Amygdala (tissue), 56 donors: ENCODE measurements around the gene PHACTR1.
"Not testable (repeated sequence)": the region's sequence is repeated elsewhere in the genome, so short reads cannot be mapped to it uniquely, and the experiment has no call there.

ENCODE experiments used
- DNase-seq, 56 donors: peaks; one replicate each; lab custom pipeline; 2025; lab: John Stamatoyannopoulos, UW

The PHACTR1 gene

DNA sequence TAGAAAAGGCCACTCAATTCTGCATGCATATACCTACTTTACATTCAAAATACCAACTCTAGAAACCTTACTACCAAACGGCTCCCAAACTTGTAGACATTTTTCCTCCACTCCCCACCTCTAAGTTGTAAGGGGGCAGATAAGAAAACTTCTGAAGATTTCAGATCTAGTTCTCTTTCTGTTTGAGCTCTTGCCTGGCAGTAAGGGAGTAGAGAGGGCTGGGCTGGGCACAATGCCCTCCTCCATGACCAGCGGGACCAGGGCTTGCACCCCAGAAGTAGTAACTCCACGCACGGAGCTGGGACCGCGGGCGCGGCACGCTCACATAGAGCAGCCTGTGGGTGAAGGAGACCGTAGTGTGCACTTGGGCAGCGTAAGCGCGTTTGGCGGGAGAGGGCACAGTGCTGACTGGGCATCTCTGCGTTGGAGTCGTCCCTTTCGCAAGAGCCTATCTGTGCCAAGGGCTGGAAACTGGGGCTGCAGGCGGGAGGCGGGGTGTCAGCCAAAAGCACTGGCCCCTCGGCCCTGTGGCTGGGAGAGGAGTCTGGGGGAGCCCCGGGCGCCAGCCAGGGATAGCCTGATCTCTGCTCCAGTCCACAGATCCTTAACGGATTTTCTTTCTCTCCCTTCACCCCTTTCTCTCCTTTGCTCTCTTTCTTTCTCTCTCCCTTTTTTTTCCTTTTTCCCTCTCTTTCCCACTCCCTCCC, 32.4 kb downstream of the PHACTR1 start:
- no peak for DNase-seq

DNA sequence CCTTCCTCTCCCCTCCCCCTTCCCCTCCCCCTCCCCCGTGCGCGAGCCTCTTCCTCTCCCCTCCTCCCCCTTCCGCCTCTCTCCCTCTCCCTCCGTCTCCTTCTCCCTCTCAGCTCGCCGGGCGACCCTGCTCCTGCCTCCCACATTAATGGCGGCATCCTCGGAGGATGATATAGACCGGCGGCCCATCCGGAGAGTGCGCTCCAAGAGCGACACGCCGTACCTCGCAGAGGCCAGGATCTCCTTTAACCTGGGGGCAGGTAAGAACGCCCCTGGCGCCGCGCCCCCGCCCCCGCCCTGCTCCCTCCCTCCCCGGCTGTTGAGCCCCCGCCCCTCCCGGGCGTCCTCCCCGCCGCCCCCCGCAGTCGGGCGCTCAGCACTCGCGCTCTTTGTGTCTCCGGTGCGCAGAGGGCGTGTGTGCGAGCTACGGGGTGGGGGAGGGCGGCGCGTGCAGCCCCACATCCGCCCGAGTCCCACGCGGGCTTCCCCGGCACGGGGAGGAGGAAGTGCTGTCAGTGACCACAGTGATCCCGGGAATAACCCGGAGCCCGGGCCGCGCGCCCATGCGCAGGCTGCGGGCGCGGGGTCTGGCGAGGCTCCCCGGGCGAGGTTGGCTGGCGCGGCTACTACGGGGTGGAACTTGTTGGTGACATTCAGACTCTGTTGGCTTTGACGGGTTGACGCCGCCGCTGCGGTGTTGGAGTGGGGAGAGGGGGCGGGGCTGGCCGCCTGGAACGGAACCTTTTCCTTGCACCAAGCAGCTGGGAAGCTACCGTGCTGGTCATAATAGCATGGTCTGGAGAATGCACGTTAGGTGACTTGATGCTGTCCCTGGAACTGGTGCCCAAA, 33.2 kb downstream of the PHACTR1 start:
- DNase-seq = peak in 1 of 56 donors; percentile 24

DNA sequence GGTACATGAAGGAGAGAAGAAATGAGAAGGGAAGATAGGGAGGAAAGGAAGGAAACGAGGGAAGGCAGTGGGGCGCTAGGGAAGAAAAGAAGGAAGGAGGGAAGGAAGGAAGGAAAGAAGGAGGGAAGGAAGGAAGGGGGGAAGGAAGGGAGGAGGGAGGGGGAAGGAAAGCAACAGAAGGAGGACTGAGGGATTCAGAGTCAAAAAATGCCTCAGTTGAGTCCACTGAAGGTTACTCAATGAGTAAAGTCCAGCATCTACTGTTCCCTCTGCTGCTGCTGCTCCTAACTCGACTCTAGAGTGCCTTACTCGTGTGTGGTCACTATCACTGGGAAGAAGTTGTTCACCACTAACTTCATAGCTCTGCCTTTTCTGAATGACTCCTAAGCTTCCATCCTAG, 33.8 kb downstream of the PHACTR1 start:
- no peak for DNase-seq

DNA sequence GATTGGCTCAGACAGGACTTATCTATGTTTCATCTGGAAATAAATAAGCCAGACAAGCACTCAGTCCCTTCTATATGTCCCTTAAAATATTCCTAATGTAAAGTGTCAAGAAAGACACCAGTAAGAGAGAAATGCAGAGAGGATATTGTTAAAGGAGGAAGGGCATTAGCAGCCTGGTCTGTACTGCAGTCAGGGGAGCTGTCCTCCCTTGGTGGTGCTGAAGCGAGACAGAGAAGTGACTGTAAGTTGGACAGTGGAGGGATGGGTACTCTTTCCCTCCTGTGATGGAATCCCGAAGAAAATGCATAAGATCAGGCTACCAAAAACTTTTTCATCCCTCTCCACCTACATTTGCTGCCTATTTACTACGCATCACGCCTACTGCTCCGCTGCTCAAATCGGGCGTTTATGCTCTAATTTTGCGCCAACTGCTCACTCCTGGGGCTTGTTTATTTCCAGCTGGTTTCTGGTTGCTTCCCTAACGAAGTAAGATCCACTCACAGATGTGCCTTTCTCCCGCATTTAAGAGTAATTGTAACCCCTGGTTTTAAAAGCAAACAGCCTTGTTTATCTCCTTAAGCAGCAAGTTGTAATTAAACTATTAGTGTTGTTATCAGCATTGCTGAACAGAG, 35.2 kb downstream of the PHACTR1 start:
- peak in 5 of 56 donors; percentile 4 to 43 (median 6) for DNase-seq

DNA sequence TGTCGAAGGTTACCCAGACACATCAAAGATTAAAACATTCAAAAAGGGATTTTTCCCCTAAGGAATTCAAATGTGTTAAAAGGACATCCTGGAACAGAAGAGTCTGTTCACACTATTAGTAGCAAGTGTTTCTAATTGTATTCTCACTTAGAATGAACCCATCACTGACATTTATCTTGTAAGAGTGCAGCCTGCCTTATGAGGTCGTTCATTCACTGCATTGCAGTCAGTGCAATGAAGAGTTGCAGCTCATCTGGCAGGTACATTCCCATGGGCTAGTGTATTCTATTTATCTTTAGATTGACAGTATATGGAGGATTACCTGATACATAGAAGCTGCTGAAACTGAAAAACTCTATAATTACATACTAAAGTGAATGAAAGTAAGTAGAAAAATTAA, 36.5 kb downstream of the PHACTR1 start:
- DNase-seq = no peak

DNA sequence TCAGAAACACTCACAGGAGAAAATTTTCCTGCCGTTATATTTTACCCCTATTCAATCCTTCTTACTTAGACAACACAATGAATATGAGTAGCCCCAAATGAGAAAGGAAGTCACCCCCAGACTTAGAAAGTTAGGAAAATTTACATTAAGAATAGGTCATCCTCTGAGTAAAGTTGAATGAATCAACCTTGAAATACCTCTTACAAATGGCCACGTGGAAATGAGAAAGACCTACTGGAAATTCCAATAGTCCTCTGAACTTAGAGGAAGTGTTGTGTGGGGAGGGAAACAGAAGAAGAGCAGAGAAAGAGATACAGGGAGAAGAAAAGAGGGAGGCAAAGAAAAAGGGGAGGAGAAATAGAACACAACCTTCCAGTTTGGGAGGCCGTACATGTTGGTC, 43.7 kb downstream of the PHACTR1 start:
- DNase-seq = no peak

DNA sequence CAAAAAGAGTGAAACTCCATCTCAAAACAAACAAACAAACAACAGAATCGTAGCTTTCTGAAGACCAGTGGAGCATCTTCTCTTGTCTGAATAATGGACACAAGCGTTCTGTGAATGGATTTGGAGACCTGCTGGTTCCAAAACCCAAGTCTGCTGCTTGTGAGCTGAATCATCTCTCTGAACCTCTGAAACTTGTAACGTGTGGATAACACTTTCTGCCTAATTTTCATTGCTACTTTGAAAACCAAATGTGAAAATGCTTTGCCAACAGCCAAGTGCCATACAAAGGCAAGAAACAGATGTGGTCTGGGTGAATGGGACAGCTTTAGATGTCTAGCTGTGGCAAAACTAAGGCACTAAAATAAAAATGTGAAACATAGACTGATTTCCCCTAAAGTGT, 44.3 kb downstream of the PHACTR1 start:
- DNase-seq = no peak

DNA sequence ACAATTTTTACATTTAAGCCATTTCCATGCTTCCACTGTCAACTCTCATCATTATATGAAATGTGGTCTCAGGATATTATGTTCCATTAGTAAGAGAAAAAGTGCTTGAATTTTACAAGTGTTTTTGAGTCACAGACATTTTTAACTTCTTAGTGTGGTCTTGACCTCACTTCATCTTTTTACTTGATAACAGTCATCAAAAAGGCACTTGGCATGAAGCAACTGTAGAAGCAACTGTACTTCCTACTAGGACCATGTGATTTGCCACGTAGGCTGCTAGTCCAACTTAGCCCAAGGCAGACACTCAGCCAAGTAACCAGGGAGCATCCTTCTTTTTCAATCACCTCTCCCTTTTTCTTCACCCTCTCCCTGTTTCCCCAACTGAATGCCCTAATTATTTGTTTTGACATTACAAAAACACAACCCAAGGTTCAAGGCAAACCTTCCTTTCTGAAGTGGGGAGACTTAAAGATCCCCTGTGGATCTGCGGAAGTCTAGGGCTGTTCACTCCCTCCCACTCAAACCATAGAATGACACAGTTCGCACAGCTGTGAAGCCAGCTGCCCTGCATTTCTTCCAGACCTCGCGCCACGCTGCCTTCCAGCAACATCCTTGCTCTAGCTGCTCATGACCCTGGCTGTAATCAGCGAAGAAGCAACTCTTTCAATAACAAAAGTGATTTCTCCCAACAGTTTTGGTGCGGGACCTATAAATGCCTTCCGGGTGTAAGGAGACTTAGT, 45.0 kb downstream of the PHACTR1 start:
- no peak for DNase-seq

DNA sequence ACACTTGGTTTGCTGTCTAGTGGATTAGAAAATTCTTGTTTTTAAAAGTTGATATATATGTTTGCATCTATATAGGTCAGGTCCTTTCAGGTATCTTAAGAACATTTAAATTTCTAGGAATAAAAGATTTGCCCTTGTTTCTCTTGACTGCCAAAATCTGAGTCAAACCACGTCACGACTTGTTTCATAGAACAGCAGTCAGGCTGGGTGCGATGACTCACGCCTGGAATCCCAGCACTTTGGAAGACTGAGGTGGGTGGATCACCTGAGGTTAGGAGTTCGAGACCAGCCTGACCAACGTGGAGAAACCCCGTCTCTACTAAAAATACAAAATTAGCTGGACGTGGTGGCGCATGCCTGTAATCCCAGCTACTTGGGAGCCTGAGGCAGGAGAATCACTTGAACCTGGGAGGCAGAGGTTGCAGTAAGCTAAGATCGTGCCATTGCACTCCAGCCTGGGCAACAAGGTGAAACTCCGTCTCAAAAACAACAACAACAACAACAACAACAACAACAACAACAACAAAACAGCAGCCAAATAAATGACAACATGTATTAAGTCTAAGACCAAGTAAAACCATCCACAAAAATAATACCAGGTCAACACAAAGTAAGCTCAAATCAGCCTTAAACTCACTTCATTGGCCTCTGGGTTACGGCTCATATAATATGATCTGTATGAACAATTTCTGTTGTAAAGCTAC, 46.3 kb downstream of the PHACTR1 start:
- not testable (repeated sequence) for DNase-seq

DNA sequence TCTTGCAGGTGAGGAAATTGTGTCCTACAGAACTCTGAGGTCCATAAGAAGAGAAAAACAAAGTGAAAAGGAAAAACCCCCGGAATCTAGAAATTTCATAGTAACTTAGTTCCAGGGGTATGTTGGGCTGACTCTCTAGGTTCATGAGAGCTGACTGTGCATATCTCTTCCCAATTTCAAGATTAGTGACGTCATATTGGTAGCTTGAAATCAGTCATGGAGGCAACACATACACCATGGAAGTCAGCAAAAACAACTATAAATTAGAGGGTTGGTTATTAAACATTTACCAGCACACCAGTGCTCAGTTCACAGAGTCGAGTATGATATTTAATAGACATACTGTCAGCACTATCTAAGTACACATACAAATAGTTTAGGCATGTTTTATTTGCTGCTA, 49.8 kb downstream of the PHACTR1 start:
- DNase-seq = no peak

DNA sequence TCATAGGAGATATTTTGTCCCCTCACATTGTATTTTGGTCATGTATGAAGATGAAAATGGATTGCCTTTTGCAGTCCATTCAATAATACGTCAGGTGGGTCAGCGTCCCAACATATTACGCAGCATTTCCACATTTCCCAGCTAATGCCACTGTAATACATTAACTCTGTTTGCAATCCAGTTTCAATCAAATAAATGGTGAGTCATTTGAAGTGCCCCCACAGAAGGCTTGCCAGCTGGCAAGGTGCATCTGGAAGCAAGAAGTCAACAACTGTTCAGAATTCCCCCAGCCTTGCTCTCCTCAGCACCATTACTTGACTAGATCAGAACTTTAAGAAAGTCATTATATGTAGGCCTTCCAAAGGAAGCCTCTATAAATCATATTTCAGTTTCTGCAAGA, 50.4 kb downstream of the PHACTR1 start:
- no peak for DNase-seq

DNA sequence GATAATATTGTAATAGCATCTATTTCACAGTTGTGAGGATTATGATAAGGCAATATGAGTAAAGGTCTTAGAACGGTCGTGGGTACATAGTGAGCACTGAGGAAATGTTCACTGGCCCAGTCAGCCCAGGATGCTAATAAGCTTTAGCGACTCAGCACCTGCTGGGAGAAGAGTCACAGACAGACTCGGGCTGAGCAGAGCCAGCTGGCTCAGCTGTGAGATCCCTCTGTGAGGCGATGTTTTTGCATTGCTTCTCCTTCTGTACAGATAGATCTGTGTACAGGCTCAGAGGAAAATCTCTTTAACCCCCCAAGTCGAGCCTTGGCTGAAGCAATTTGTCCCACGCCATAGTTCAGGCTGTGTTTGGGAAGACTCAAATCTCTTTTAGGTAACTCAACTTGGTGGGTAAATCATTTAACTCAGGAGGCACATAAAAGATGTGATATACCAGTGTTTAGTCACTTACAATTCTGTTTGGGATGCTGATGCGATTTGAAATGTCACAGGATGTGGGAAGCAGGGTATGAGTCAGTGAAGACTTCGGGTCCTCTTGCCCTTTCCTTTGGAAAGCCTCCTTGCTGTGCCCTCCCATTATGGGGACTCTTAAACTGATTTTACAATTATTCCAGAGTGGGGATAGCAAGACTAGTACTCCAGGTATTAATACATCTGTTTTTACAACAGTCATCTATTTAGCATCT, 53.1 kb downstream of the PHACTR1 start:
- DNase-seq = peak in 6 of 56 donors; percentile 6 to 25 (median 16)

DNA sequence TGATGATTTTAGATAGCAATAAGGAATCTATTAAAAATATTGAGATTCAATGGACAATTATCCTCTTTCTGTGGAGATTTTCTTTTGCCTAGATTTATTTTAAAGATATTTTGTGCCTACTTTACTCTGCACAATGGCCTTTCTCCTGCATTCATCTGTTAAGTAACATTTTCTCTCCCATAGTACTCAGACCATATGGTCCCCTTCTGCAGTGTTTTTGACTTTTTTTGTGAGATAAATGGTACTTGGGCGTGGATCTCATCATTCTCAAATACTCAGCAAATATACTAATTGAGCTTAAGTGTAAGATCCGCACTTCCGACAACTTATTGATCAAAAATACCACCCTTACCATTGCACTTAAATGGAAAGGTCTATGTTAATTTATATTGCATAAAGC, 55.8 kb downstream of the PHACTR1 start:
- no peak for DNase-seq

DNA sequence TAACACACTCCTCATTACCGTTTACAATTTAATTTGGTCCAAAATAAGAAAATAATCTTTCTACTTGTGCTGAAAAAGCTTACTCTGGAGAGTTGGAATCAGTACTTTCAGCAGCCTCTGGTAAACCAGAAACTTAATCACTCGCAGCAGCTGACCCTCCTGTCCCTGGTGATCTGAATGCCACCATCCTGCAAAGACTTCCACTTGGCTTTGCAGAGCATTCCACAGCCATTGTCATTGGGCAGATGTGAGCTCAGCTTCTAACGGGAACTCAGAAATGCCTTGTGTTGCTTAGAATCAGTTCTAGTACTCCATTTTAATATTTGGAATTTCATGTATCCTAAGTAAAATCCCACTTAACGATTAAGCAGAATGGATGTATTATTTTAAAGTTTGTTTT, 59.7 kb downstream of the PHACTR1 start:
- DNase-seq = no peak

DNA sequence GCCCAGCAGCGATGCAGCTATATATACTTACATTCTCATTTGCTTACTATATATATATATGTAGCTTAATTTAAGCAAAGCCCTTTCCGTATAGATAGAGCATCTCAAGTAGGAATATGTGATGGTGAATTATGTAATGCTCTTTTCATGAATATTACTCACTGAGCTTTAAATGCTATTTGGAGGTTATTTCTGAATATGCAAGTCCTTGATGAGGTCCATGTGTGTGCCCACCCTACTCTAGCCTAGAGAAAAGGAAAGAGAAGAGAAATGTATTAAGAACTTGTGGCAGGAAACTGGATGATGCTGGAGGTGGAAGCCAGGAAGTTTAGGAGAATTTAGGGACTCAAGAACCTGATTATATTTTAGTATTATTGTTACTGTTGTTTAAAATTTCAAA, 63.2 kb downstream of the PHACTR1 start:
- no peak for DNase-seq

DNA sequence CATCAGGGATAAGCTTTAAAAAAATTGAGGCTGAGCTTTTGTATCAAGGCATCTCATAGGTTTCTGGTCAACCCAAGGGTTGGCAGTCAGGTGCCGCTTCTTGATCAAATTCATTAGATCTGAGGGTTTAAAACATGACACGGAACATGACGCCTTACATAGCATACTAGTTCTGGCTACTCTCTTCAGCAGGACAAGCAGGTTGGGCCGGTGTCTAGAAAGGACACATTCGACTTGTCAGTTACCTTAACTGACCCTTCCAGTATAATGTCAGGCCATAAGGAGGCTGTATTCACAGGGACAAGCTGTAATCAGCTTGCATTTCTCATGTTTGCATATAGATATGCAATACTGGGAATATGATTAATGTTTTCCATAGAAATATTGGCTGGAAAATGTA, 65.6 kb downstream of the PHACTR1 start:
- DNase-seq = no peak

DNA sequence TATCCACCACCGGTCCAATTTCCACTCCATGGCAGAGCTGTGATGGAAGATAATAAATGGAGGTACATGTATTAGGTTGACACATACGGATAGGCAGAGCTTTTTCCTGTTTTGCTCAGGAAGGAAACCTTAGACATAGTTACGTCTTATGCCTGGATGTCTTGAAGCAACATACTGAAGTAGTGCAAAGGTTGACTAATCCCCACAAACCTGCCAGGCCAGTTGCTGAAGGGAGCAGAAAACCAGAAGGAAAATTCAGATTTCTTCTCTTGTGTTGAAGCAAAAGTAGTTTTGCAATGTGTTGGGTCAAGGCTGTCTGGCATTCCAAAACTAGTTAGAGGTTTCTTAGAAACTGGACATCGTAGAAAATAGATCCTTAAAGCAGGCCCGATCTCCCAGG, 68.7 kb downstream of the PHACTR1 start:
- DNase-seq = no peak

DNA sequence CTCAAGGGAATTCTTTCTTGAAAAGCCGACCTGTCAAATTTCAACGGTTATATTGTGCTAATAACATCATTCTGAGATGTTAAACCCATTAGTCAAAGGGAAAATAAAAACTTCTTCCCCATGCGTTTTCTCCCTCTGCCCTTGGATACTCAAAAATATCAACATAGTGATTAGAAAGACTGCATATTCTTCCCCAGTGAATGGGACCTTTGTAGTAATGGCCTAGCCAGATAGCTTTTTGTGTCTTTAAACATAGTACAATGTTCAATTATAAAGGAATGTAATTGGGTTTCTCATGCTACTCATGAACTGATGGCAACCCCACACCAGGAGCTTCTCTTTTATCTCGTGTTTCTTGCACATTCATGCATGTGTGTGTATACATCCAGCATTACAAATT, 69.4 kb downstream of the PHACTR1 start:
- DNase-seq = no peak

DNA sequence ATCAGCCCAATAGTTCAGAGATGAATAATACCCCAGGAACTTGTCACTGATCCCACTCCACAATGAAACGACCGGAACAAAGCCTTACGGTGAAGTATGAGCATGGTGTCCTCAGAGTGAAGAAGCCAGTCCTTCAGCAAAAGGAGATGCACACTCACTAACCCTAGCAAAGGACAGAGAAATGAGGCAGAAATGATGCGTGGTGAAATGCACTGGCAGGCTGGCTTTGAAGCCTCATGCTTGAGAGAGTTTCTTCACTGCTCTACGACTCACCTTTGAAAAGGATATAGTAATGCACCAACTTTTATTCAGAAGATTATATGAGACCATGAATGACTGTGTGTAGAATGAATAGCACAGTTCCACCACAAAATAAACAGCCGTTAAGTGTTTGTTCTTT, 74.8 kb downstream of the PHACTR1 start:
- no peak for DNase-seq

DNA sequence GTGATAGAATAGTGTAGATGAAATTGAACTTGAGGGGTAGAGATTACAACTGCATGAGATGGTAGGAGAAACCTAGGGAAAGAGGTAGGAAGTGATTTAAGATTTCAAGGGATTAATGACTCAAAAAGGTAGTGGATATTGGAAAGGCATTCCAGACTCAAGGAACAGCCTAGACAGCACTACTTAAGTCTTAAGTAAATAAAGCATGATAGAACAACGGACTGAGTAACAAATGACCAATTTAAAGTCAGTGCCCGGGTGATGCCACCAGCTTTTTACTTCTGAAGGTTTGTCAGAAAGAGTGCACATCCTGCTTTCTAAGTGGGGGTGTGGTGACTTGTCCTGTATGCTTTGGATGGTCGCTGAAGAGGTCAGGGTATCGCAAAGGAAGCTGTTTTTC, 81.8 kb downstream of the PHACTR1 start:
- no peak for DNase-seq
